ENCODE data around the gene CAMTA1. TPM values are rescaled to one million over a fixed set of nuclear protein-coding genes. Genes with fewer than 3 reads are reported as not detected.
"Not testable (repeated sequence)": the region's sequence is repeated elsewhere in the genome, so short reads cannot be mapped to it uniquely, and the experiment has no call there.

Gene CAMTA1
- total RNA-seq, 1 donor from 2014 or later = 81.6 TPM

GRCh38 chr1:7375781-7376660 lies 590.8 kb downstream of the CAMTA1 start:
- no peaks in the 10 kb centered on the region for H3K36me3 Mint-ChIP-seq (ENCODE audit: unreplicated experiment)
- DNase-seq (ENCODE audit: extremely low spot score, unreplicated experiment) = peak; percentile 71
- no peaks in the 10 kb centered on the region for H3K27me3 Mint-ChIP-seq (ENCODE audit: unreplicated experiment)
- H3K4me1 Mint-ChIP-seq (ENCODE audit: unreplicated experiment) = peaks cover 13% of the 10 kb centered on the region
- no peak overlapping the region for H3K27ac Mint-ChIP-seq (ENCODE audit: unreplicated experiment)
- no peaks in the 10 kb centered on the region for H3K9me3 Mint-ChIP-seq (ENCODE audit: unreplicated experiment)
- TF ChIP-seq CTCF (IDR thresholded peaks at IDR 0.05) = no peak
- no peak overlapping the region for H3K4me3 Mint-ChIP-seq (ENCODE audit: unreplicated experiment)

- H3K9me3 Mint-ChIP-seq (ENCODE audit: unreplicated experiment) = no peaks in the 10 kb centered on the region
- H3K36me3 Mint-ChIP-seq (ENCODE audit: unreplicated experiment) = no peaks in the 10 kb centered on the region
- DNase-seq (ENCODE audit: extremely low spot score, unreplicated experiment) = peak; percentile 62
- H3K4me3 Mint-ChIP-seq (ENCODE audit: unreplicated experiment) = no peak overlapping the region
- no peak overlapping the region for H3K27ac Mint-ChIP-seq (ENCODE audit: unreplicated experiment)
- TF ChIP-seq CTCF (IDR thresholded peaks at IDR 0.05) = no peak
- H3K4me1 Mint-ChIP-seq (ENCODE audit: unreplicated experiment) = peaks cover 13% of the 10 kb centered on the region
- H3K27me3 Mint-ChIP-seq (ENCODE audit: unreplicated experiment) = no peaks in the 10 kb centered on the region
Measured at GRCh38 chr1:7376676-7377075, 591.4 kb downstream of the CAMTA1 start.

- Mint-ChIP-seq H3K4me3 (ENCODE audit: unreplicated experiment) (no peak overlapping the region), H3K27me3 (ENCODE audit: unreplicated experiment) (no peaks in the 10 kb centered on the region), H3K27ac (ENCODE audit: unreplicated experiment) (no peak overlapping the region), H3K9me3 (ENCODE audit: unreplicated experiment) (no peaks in the 10 kb centered on the region), H3K4me1 (ENCODE audit: unreplicated experiment) (peaks cover 13% of the 10 kb centered on the region), H3K36me3 (ENCODE audit: unreplicated experiment) (no peaks in the 10 kb centered on the region)
- TF ChIP-seq CTCF (IDR thresholded peaks at IDR 0.05) = no peak
- DNase-seq (ENCODE audit: extremely low spot score, unreplicated experiment) = peak; percentile 62
Measured at GRCh38 chr1:7378346-7379130, 593.3 kb downstream of the CAMTA1 start.

GRCh38 chr1:7379441-7379971 lies 594.3 kb downstream of the CAMTA1 start:
- DNase-seq (ENCODE audit: extremely low spot score, unreplicated experiment) = peak; percentile 78
- no peaks in the 10 kb centered on the region for H3K9me3 Mint-ChIP-seq (ENCODE audit: unreplicated experiment)
- no peaks in the 10 kb centered on the region for H3K36me3 Mint-ChIP-seq (ENCODE audit: unreplicated experiment)
- no peaks in the 10 kb centered on the region for H3K27me3 Mint-ChIP-seq (ENCODE audit: unreplicated experiment)
- peaks cover 13% of the 10 kb centered on the region for H3K4me1 Mint-ChIP-seq (ENCODE audit: unreplicated experiment)
- H3K4me3 Mint-ChIP-seq (ENCODE audit: unreplicated experiment) = no peak overlapping the region
- H3K27ac Mint-ChIP-seq (ENCODE audit: unreplicated experiment) = peak overlapping the region; percentile 79
- TF ChIP-seq CTCF (IDR thresholded peaks at IDR 0.05) = no peak

- not testable (repeated sequence) for H3K27me3 Mint-ChIP-seq (ENCODE audit: unreplicated experiment); H3K9me3 Mint-ChIP-seq (ENCODE audit: unreplicated experiment); H3K4me3 Mint-ChIP-seq (ENCODE audit: unreplicated experiment); H3K36me3 Mint-ChIP-seq (ENCODE audit: unreplicated experiment)
- peak overlapping the region; percentile 79 for H3K27ac Mint-ChIP-seq (ENCODE audit: unreplicated experiment)
- DNase-seq (ENCODE audit: extremely low spot score, unreplicated experiment) = peak; percentile 66
- H3K4me1 Mint-ChIP-seq (ENCODE audit: unreplicated experiment) = peaks cover 13% of the 10 kb centered on the region
Measured at GRCh38 chr1:7380068-7380467, 594.8 kb downstream of the CAMTA1 start.
